Panc1 (cell line): ENCODE measurements around the gene MRPL16. TPM values are rescaled to one million over a fixed set of nuclear protein-coding genes. Genes with fewer than 3 reads are reported as not detected.

Experiments used
- ATAC-seq: fragments of 200-7000 bp; cut with Tn5 transposase; 2 replicates; pipeline ENCODE4 v1.9.1; 2020; ENCODE audit warnings: mild to moderate bottlenecking, moderate library complexity
- BruUV-seq: library from RNA; stranded (reverse); fragments of 400-500 nt; replicated peaks from 2 replicates; lab custom pipeline; 2021; lab: Mats Ljungman, UMichigan
- CTCF ChIA-PET: fragments of 300-600 bp; sonication (Branson Sonifier 250); formaldehyde crosslinking; loops from one replicate; lab custom pipeline; 2022; ENCODE audit warnings: antibody characterized with exemption; lab: Charles Lee
- POLR2A ChIA-PET: fragments of 300-600 bp; sonication (Branson Sonifier 250); formaldehyde crosslinking; loops from one replicate; lab custom pipeline; 2022; ENCODE audit warnings: antibody characterized with exemption; lab: Charles Lee
- DNase-seq: peaks from one replicate; pipeline ENCODE4 v3.0.0-alpha.2; 2010; ENCODE audit warnings: low read depth, low spot score
- H3K27ac ChIP-seq: 2 replicates; pipeline ENCODE4 v1.5.1; 2011; ENCODE audit warnings: mild to moderate bottlenecking, low read length, inconsistent platforms
- H3K27me3 ChIP-seq: fragments of 200-500 bp; sonication (Bioruptor generic); 2 replicates; pipeline ENCODE4 v1.6.0; 2014; ENCODE audit warnings: low read length, inconsistent platforms; ENCODE audit not compliant: control insufficient read depth, insufficient read depth
- H3K36me3 ChIP-seq: fragments of 200-500 bp; sonication (Bioruptor generic); 2 replicates; pipeline ENCODE4 v1.5.1; 2014; ENCODE audit warnings: inconsistent platforms, mild to moderate bottlenecking, low read length, moderate library complexity; ENCODE audit not compliant: control insufficient read depth, insufficient read depth
- H3K4me1 ChIP-seq: 2 replicates; pipeline ENCODE4 v1.5.1; 2011; ENCODE audit warnings: inconsistent platforms, mild to moderate bottlenecking, low read length, moderate library complexity; ENCODE audit not compliant: control insufficient read depth, insufficient read depth
- H3K4me3 ChIP-seq, 2 experiments: 2 replicates each; pipeline ENCODE4 v1.5.1; 2011 to 2012; ENCODE audit warnings: low read depth in 2 of 2, low read length in 2 of 2, mild to moderate bottlenecking in 2 of 2, inconsistent platforms in 1 of 2, moderate library complexity in 1 of 2
- H3K9me3 ChIP-seq: fragments of 200-500 bp; sonication (Bioruptor generic); 2 replicates; pipeline ENCODE4 v1.5.1; 2014; ENCODE audit warnings: low read depth, mild to moderate bottlenecking, inconsistent platforms, low read length, moderate library complexity; ENCODE audit not compliant: control insufficient read depth, insufficient read depth
- CTCF ChIP-seq: fragments of 450-650 bp; IDR thresholded peaks from 2 replicates; pipeline ENCODE4 v1.5.1; 2017; ENCODE audit warnings: mild to moderate bottlenecking
- POLR2AphosphoS5 ChIP-seq: IDR thresholded peaks from 2 replicates; pipeline ENCODE4 v1.6.1; 2012; ENCODE audit warnings: mild to moderate bottlenecking, low read depth, low read length, moderate library complexity
- REST ChIP-seq, 2 experiments: IDR thresholded peaks; 2 replicates each; pipeline ENCODE4 v1.6.1; 2011 to 2012; ENCODE audit warnings: low read depth in 2 of 2, control low read depth in 1 of 2, low read length in 1 of 2, mild to moderate bottlenecking in 1 of 2, moderate library complexity in 1 of 2; ENCODE audit not compliant: insufficient read depth in 1 of 2
- SIN3A ChIP-seq: IDR thresholded peaks from 2 replicates; pipeline ENCODE4 v1.6.1; 2012; ENCODE audit warnings: low read depth, mild to moderate bottlenecking, low read length, moderate library complexity, borderline replicate concordance; ENCODE audit not compliant: insufficient read depth
- TCF7L2 ChIP-seq: IDR thresholded peaks from 2 replicates; pipeline ENCODE4 v1.6.1; 2011; ENCODE audit warnings: mild to moderate bottlenecking, low read depth, low read length, inconsistent platforms
- in situ Hi-C: cut with HindIII; loops from 2 replicates; pipeline ENCODE4 v1.10.0; 2016; ENCODE audit warnings: low sequenced_read_pairs, low pct_unique_long_range_greater_than_20kb
- intact Hi-C: fragments of 100-400 bp; cut with micrococcal nuclease; formaldehyde crosslinking; loops from one replicate; pipeline ENCODE4 v1.10.0; 2022; ENCODE audit not compliant: unreplicated experiment
- total RNA-seq: library from RNA; stranded (reverse); gene quantifications from one replicate; pipeline ENCODE4 v1.2.1, GENCODE V29; 2021; ENCODE audit not compliant: unreplicated experiment

Gene MRPL16
- total RNA-seq, 1 experiment from 2014 or later, result 41.8 TPM

- CTCF ChIA-PET, result no interaction called here
- Histone ChIP-seq H3K36me3 (no peaks in the 10 kb centered on the region), H3K9me3 (no peaks in the 10 kb centered on the region), H3K4me3 (no peak overlapping the region), H3K27me3 (no peaks in the 10 kb centered on the region), H3K4me1 (peaks cover 15% of the 10 kb centered on the region), H3K27ac (peak overlapping the region; percentile 54)
- ATAC-seq (no peak), DNase-seq (no peak)
- no TSS peak for BruUV-seq
- intact Hi-C loops (no loop called here), in situ Hi-C loops (no loop called here)
- POLR2A ChIA-PET, result no interaction called here
- TF ChIP-seq POLR2AphosphoS5 (no peak), REST (IDR thresholded peaks at IDR 0.05; ENCODE audit: insufficient read depth in 1 of 2, low read depth in 2 of 2, low read length in 1 of 2) (no peak), TCF7L2 (no peak), CTCF (no peak), SIN3A (no peak)
Observed at GRCh38 chr11:59787816-59788215, 22.8 kb downstream of the MRPL16 start.

- Histone ChIP-seq H3K4me3 (no peak overlapping the region; a peak in 1 of 4 replicates), H3K4me1 (peaks cover 15% of the 10 kb centered on the region), H3K9me3 (no peaks in the 10 kb centered on the region), H3K36me3 (no peaks in the 10 kb centered on the region), H3K27ac (peak overlapping the region; percentile 54), H3K27me3 (no peaks in the 10 kb centered on the region)
- in situ Hi-C loops, result no loop called here
- CTCF ChIA-PET, result no interaction called here
- TF ChIP-seq POLR2AphosphoS5, result no peak
- TF ChIP-seq TCF7L2, result no peak
- TF ChIP-seq CTCF, result no peak
- TF ChIP-seq REST (IDR thresholded peaks at IDR 0.05; ENCODE audit: insufficient read depth in 1 of 2, low read depth in 2 of 2, low read length in 1 of 2), result no peak
- no peak for TF ChIP-seq SIN3A
- ATAC-seq, result peak; percentile 78
- no peak for DNase-seq
- intact Hi-C loops, result no loop called here
- no TSS peak for BruUV-seq
- POLR2A ChIA-PET, result interaction anchor here (1.0 kb wide), 1 partner anchor 119 kb away, joined by 3 read pairs; the partner anchor contains the start of gene PATL1
Observed at GRCh38 chr11:59787255-59787588, 23.4 kb downstream of the MRPL16 start.
